ENCODE measurements around the gene GXYLT1.

DNA sequence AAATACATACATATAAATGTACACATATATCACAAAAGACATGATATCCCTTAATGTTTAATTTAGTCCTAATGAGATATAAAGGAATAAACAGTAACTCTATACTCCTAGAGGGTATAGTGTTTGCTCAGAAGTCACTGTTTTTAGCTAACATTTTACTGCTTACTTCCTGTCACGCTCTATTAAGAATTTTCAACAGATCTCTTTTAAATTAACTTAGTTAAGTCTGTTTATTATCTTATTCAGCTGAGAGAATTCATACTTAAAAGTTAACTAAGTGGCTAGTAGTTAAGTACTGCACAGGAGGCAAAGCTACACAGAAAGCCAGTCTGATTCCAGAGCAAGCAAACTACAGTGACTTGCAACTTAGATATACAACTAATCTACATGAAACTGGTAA lies 39.9 kb downstream of the GXYLT1 start:
- no peak for TF ChIP-seq EZH2phosphoT487 (IDR thresholded peaks at IDR 0.05; ENCODE audit: insufficient read depth, low read depth)
- no peak for TF ChIP-seq EZH2 (IDR thresholded peaks at IDR 0.05; ENCODE audit: insufficient read depth, poor library complexity, severe bottlenecking)

All from GM23248 (cell line).